Breast epithelium (tissue), 4 donors: Measurements from ENCODE around the gene EIPR1. TPM values are rescaled to one million over a fixed set of nuclear protein-coding genes. Genes with fewer than 3 reads are reported as not detected.

Experiments used
- DNase-seq, 2 donors: peaks; one replicate each; pipeline ENCODE4 v3.0.0-alpha.2; 2019; ENCODE audit warnings: low spot score in 2 of 2
- H3K27ac ChIP-seq, 2 donors: fragments of 200-600 bp; sonication (generic) in 1 of 2; one replicate each; pipeline ENCODE4 v1.5.1; 2016 to 2019; ENCODE audit warnings: mild to moderate bottlenecking in 1 of 2
- H3K27me3 ChIP-seq, 2 donors: fragments of 200-600 bp; sonication (generic) in 1 of 2; one replicate each; pipeline versions ENCODE4 v1.5.1 to v1.6.0; 2017 to 2019; ENCODE audit warnings: control low read depth in 1 of 2, mild to moderate bottlenecking in 1 of 2
- H3K36me3 ChIP-seq: fragments of 200-600 bp; one replicate; pipeline ENCODE4 v1.5.1; 2019
- H3K4me1 ChIP-seq, 2 donors: fragments of 200-600 bp; sonication (generic); one replicate each; pipeline ENCODE4 v1.5.1; 2016 to 2019; ENCODE audit warnings: control low read depth in 1 of 2
- H3K4me3 ChIP-seq, 3 donors: fragments of 200-600 bp; sonication (generic); 1 replicate in 2 of 3; 2 replicates in 1 of 3; pipeline ENCODE4 v1.5.1; 2016 to 2019; ENCODE audit warnings: mild to moderate bottlenecking in 3 of 3, moderate library complexity in 2 of 3
- H3K9me3 ChIP-seq, 2 donors: fragments of 200-600 bp; sonication (generic) in 1 of 2; one replicate each; pipeline ENCODE4 v1.5.1; 2016 to 2019; ENCODE audit warnings: control low read depth in 1 of 2
- CTCF ChIP-seq, 3 donors: fragments of 450-650 bp; IDR thresholded peaks; one replicate each; pipeline ENCODE4 v1.5.1; 2016 to 2017; ENCODE audit warnings: antibody characterized with exemption in 3 of 3, mild to moderate bottlenecking in 3 of 3, moderate library complexity in 3 of 3
- POLR2A ChIP-seq: fragments of 450-650 bp; IDR thresholded peaks from one replicate; pipeline ENCODE4 v1.6.1; 2016; ENCODE audit warnings: antibody characterized with exemption, mild to moderate bottlenecking, moderate library complexity
- POLR2AphosphoS5 ChIP-seq, 3 donors: sonication (generic); formaldehyde crosslinking; IDR thresholded peaks; one replicate each; pipeline ENCODE4 v1.6.1; 2017; ENCODE audit warnings: antibody characterized with exemption in 3 of 3
- intact Hi-C: fragments of 100-400 bp; cut with DNase I; formaldehyde crosslinking; loops from one replicate; pipeline ENCODE4 v1.15.1; 2023; ENCODE audit warnings: low total_unique reads
- total RNA-seq, 3 donors: library from RNA; depleted of rRNA; stranded (reverse); fragments of >200 nt; gene quantifications; one replicate each; pipeline ENCODE4 v1.1.0, GENCODE V29; 2016

The EIPR1 gene
- total RNA-seq, 3 donors from 2014 or later, result 12.8 to 31.0 (median 23.3) TPM

GRCh38 chr2:3179626-3180025 lies 198.0 kb downstream of the EIPR1 start:
- TF ChIP-seq POLR2AphosphoS5 (IDR thresholded peaks at IDR 0.05) (no peak), CTCF (IDR thresholded peaks at IDR 0.05) (no peak), POLR2A (no peak)

GRCh38 chr2:3179208-3179607 lies 198.4 kb downstream of the EIPR1 start:
- DNase-seq, result no peak
- H3K36me3 ChIP-seq, result no peaks in the 10 kb centered on the region
- TF ChIP-seq CTCF (IDR thresholded peaks at IDR 0.05), result no peak
- no peak for TF ChIP-seq POLR2AphosphoS5 (IDR thresholded peaks at IDR 0.05)
- no peak for TF ChIP-seq POLR2A
- no peaks in the 10 kb centered on the region for H3K4me1 ChIP-seq
- no peak overlapping the region for H3K4me3 ChIP-seq
- intact Hi-C loops, result no loop called here
- H3K27ac ChIP-seq, result no peak overlapping the region
- H3K27me3 ChIP-seq, result no peaks in the 10 kb centered on the region
- H3K9me3 ChIP-seq, result no peaks in the 10 kb centered on the region

More at GRCh38 chr2:3179626-3180025, 198.0 kb downstream of the EIPR1 start:
- intact Hi-C loops, result no loop called here
- no peak overlapping the region for H3K4me3 ChIP-seq
- no peaks in the 10 kb centered on the region for H3K36me3 ChIP-seq
- no peak for DNase-seq
- H3K4me1 ChIP-seq, result no peaks in the 10 kb centered on the region
- no peak overlapping the region for H3K27ac ChIP-seq
- no peaks in the 10 kb centered on the region for H3K9me3 ChIP-seq
- H3K27me3 ChIP-seq, result no peaks in the 10 kb centered on the region

GRCh38 chr2:3178578-3179031 lies 199.0 kb downstream of the EIPR1 start:
- Histone ChIP-seq H3K27me3 (no peaks in the 10 kb centered on the region), H3K27ac (no peak overlapping the region), H3K4me1 (no peaks in the 10 kb centered on the region), H3K36me3 (no peaks in the 10 kb centered on the region), H3K9me3 (no peaks in the 10 kb centered on the region), H3K4me3 (no peak overlapping the region)
- TF ChIP-seq POLR2AphosphoS5 (IDR thresholded peaks at IDR 0.05) (no peak), CTCF (IDR thresholded peaks at IDR 0.05) (no peak), POLR2A (no peak)
- intact Hi-C loops, result no loop called here
- no peak for DNase-seq

- Histone ChIP-seq H3K4me3 (no peak overlapping the region), H3K27me3 (no peaks in the 10 kb centered on the region), H3K27ac (no peak overlapping the region), H3K9me3 (no peaks in the 10 kb centered on the region), H3K4me1 (no peaks in the 10 kb centered on the region), H3K36me3 (no peaks in the 10 kb centered on the region)
- no peak for DNase-seq
- no peak for TF ChIP-seq POLR2A
- TF ChIP-seq CTCF (IDR thresholded peaks at IDR 0.05), result no peak
- TF ChIP-seq POLR2AphosphoS5 (IDR thresholded peaks at IDR 0.05), result no peak
- intact Hi-C loops, result no loop called here
Observed at GRCh38 chr2:3177891-3178577, 199.6 kb downstream of the EIPR1 start.

GRCh38 chr2:3176869-3177255 lies 200.8 kb downstream of the EIPR1 start:
- H3K27me3 ChIP-seq, result no peaks in the 10 kb centered on the region
- no peaks in the 10 kb centered on the region for H3K4me1 ChIP-seq
- no peak overlapping the region for H3K27ac ChIP-seq
- no peak for TF ChIP-seq CTCF (IDR thresholded peaks at IDR 0.05)
- TF ChIP-seq POLR2AphosphoS5 (IDR thresholded peaks at IDR 0.05), result no peak
- no peak for TF ChIP-seq POLR2A
- DNase-seq, result no peak
- H3K9me3 ChIP-seq, result no peaks in the 10 kb centered on the region
- intact Hi-C loops, result no loop called here
- no peaks in the 10 kb centered on the region for H3K36me3 ChIP-seq
- no peak overlapping the region for H3K4me3 ChIP-seq
